ENCODE measurements around the gene PES1. TPM values are rescaled to one million over a fixed set of nuclear protein-coding genes. Genes with fewer than 3 reads are reported as not detected.

The PES1 gene
- total and polyA plus RNA-seq, 2 of the 13 experiments (the other 11 are each of a cell fraction or from before 2014, with no cell fraction given), result 65.1 to 94.7 TPM

DNA sequence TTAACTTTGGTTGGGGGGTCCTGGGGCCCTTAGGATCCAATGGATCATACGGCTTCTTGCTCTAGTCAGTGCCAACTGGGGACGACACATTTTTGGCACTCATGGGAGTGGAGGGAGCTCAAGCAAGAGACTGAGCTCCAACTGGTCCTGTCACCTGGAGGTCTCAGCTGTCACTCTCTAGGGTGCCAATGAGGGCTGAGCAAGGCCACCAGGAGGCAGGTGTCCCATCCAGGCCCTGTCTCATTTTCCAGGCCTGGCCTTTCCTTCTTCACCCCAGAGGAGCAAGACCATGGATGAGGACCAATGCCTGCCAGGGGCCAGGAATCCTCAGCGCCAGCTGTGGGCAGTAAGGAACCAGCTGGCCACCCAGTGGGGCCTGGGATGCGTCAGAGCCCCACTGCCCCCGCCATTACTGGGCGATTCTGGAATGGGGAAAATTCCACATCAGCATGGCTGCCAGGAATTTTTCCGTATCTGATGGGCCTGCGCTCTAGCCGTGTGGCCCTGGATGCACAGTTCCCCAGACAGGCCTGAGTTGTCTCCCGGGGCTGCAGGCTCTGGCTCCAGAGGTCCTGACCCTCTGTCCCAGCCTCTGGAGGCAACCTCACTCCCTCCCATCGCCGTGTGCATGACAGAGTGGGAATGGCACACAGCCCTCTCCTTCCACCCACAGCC, 16.6 kb downstream of the PES1 start:
- Histone ChIP-seq H3K36me3 (replicated peaks in 1 of 2; ENCODE audit: control insufficient read depth in 1 of 2, insufficient read depth in 2 of 2, low read length in 2 of 2) (peaks cover 17 to 41% of the 10 kb centered on the region in 2 experiments; a peak in 4 of 5 replicates), H3K4me1 (ENCODE audit: insufficient read depth, low read length) (peaks cover 41% of the 10 kb centered on the region), H3K79me2 (ENCODE audit: insufficient read depth, low read length) (no peaks in the 10 kb centered on the region), H3K4me2 (ENCODE audit: low read depth, low read length) (peak overlapping the region; percentile 62), H3K27me3 (ENCODE audit: control insufficient read depth in 1 of 2, insufficient read depth in 2 of 2, low read length in 2 of 2) (no peaks in the 10 kb centered on the region), H2AFZ (ENCODE audit: low read length) (no peak overlapping the region), H3K9ac (ENCODE audit: insufficient read depth, low read depth, low read length) (no peak overlapping the region), H3K27ac (ENCODE audit: extremely low read length, insufficient read depth, low read length) (no peak overlapping the region), H3K4me3 (replicated peaks in 1 of 3; ENCODE audit: insufficient read depth in 1 of 3, low read depth in 2 of 3, low read length in 3 of 3) (peak overlapping the region; percentile 16 to 55 (median 42); a peak in 5 of 6 replicates), H3K9me3 (ENCODE audit: low read length) (no peaks in the 10 kb centered on the region), H4K20me1 (ENCODE audit: insufficient read depth, low read length) (no peaks in the 10 kb centered on the region)
- no CpG with 5 or more reads among the region's 12 CpGs for WGBS (ENCODE audit: low lambda C conversion rate)
- DNase-seq (ENCODE audit: low spot score) (no peak), ATAC-seq (peak; percentile 24), FAIRE-seq (no peak)
- ChIA-PET POLR2A (interaction anchor here (1.5 kb wide), 1 partner anchor 16 kb away, joined by 5 read pairs; the partner anchor contains the start of gene PES1), CTCF (ENCODE audit: low intra/inter-chr PET ratio, low total read pairs) (no interaction called here)
- BruUV-seq (replicated peaks), result no TSS peak
- intact Hi-C loops (cut with micrococcal nuclease; ENCODE audit: unreplicated experiment) (loop anchor here (2.0 kb wide), 1 partner anchor 16 kb away; the partner anchor contains the start of gene PES1), in situ Hi-C loops (cut with HindIII; ENCODE audit: extremely low pct_ligation_motif_present, low pct_unique_long_range_greater_than_20kb) (no loop called here)
- TF ChIP-seq ZBTB1 (CRISPR knock-in tag; IDR thresholded peaks at IDR 0.05; ENCODE audit: borderline replicate concordance) (no peak), ZNF644 (CRISPR knock-in tag; IDR thresholded peaks at IDR 0.05; ENCODE audit: low read depth) (no peak), THYN1 (CRISPR knock-in tag; IDR thresholded peaks at IDR 0.05; ENCODE audit: borderline replicate concordance, low read depth) (no peak), FIP1L1 (IDR thresholded peaks at IDR 0.05; ENCODE audit: borderline replicate concordance, insufficient read depth, low read depth, low read length) (no peak), MTA1 (CRISPR knock-in tag; IDR thresholded peaks at IDR 0.05; ENCODE audit: borderline replicate concordance) (no peak), ZNF772 (CRISPR knock-in tag; IDR thresholded peaks at IDR 0.05) (no peak), ZNF577 (CRISPR knock-in tag; IDR thresholded peaks at IDR 0.05; ENCODE audit: borderline replicate concordance, low read depth) (no peak), PLRG1 (conservative IDR thresholded peaks at IDR 0.05) (no peak), HES4 (CRISPR knock-in tag; IDR thresholded peaks at IDR 0.05; ENCODE audit: borderline replicate concordance) (peak; percentile 54; the same call in 1 of the 2 replicates), ZNF678 (CRISPR knock-in tag; IDR thresholded peaks at IDR 0.05) (no peak), ZC3H4 (CRISPR knock-in tag; IDR thresholded peaks at IDR 0.05; ENCODE audit: borderline replicate concordance) (no peak), PHF20 (CRISPR knock-in tag; IDR thresholded peaks at IDR 0.05) (no peak), SOX6 (IDR thresholded peaks at IDR 0.05) (no peak), SOX6 (CRISPR knock-in tag; IDR thresholded peaks at IDR 0.05) (no peak), ZNF335 (CRISPR knock-in tag; IDR thresholded peaks at IDR 0.05) (no peak)
- TF ChIP-seq, protein P1, sequence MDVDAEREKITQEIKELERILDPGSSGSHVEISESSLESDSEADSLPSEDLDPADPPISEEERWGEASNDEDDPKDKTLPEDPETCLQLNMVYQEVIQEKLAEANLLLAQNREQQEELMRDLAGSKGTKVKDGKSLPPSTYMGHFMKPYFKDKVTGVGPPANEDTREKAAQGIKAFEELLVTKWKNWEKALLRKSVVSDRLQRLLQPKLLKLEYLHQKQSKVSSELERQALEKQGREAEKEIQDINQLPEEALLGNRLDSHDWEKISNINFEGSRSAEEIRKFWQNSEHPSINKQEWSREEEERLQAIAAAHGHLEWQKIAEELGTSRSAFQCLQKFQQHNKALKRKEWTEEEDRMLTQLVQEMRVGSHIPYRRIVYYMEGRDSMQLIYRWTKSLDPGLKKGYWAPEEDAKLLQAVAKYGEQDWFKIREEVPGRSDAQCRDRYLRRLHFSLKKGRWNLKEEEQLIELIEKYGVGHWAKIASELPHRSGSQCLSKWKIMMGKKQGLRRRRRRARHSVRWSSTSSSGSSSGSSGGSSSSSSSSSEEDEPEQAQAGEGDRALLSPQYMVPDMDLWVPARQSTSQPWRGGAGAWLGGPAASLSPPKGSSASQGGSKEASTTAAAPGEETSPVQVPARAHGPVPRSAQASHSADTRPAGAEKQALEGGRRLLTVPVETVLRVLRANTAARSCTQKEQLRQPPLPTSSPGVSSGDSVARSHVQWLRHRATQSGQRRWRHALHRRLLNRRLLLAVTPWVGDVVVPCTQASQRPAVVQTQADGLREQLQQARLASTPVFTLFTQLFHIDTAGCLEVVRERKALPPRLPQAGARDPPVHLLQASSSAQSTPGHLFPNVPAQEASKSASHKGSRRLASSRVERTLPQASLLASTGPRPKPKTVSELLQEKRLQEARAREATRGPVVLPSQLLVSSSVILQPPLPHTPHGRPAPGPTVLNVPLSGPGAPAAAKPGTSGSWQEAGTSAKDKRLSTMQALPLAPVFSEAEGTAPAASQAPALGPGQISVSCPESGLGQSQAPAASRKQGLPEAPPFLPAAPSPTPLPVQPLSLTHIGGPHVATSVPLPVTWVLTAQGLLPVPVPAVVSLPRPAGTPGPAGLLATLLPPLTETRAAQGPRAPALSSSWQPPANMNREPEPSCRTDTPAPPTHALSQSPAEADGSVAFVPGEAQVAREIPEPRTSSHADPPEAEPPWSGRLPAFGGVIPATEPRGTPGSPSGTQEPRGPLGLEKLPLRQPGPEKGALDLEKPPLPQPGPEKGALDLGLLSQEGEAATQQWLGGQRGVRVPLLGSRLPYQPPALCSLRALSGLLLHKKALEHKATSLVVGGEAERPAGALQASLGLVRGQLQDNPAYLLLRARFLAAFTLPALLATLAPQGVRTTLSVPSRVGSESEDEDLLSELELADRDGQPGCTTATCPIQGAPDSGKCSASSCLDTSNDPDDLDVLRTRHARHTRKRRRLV (CRISPR knock-in tag; IDR thresholded peaks at IDR 0.05), result no peak
- TF ChIP-seq, protein P2, sequence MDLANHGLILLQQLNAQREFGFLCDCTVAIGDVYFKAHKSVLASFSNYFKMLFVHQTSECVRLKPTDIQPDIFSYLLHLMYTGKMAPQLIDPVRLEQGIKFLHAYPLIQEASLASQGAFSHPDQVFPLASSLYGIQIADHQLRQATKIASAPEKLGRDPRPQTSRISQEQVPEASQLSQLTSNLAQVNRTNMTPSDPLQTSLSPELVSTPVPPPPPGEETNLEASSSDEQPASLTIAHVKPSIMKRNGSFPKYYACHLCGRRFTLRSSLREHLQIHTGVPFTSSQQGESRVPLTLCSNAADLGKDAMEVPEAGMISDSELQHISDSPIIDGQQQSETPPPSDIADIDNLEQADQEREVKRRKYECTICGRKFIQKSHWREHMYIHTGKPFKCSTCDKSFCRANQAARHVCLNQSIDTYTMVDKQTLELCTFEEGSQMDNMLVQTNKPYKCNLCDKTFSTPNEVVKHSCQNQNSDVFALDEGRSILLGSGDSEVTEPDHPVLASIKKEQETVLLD (CRISPR knock-in tag; IDR thresholded peaks at IDR 0.05; ENCODE audit: low read depth), result no peak
- TF ChIP-seq, protein P3, sequence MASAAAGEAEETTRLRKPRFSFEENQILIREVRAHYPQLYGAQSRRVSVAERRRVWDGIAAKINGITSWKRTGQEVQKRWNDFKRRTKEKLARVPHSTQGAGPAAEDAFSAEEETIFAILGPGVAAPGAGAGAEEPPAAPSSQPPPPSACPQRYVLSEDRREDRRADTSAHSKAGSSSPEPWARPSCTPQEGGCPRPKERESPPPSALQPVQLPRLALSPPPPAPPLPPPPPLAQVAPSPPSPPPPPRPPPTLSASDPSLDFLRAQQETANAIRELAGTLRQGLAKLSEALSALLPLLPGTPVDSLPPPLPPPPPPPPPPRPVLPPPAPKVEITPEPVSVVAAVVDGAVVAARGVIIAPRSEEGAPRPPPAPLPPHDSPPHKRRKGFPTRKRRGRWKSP (CRISPR knock-in tag; IDR thresholded peaks at IDR 0.05), result 0 out of 2 replicates have a peak, but pooled peaks have one; percentile 51

Measured in HepG2 (cell line).